ENCODE results near the gene TMEM222.

DNA sequence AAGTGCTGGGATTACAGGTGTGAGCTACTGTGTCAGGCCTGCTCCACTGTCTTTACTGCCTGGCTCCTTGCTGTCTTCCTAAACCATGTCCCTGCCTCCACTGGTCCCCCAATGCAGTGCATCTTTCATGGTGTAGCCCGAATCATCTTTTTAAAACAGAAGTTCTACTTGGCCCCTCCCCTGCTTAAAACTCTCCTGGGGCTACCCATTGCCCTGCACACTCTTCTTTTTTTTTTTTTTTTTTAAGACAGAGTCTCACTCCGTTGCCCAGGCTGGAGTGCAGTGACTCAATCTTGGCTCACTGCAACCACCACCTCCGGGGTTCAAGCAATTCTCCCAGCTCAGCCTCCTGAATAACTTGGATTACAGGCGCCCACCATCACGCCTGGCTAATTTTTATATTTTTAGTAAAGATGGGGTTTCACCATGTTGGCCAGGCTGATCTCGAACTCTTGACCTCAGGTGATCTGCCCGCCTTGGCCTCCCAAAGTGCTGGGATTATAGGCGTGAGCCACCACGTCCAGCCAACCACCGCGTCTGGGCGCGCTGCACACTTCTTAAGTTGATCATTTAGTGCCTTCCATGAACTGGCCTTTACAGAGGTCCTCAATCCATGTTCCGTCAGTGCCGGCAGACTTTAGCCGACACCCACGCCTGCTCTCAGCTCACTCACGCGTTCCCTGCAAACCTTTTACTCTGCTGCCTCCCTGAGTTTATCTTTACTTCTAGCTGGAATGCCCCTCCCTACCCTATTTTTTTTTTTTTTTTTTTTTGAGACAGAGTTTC lies 50.3 kb downstream of the TMEM222 start:
- TF ChIP-seq EZH2phosphoT487 (IDR thresholded peaks at IDR 0.05; ENCODE audit: borderline replicate concordance, low read length): no peak
- TF ChIP-seq, protein P1, sequence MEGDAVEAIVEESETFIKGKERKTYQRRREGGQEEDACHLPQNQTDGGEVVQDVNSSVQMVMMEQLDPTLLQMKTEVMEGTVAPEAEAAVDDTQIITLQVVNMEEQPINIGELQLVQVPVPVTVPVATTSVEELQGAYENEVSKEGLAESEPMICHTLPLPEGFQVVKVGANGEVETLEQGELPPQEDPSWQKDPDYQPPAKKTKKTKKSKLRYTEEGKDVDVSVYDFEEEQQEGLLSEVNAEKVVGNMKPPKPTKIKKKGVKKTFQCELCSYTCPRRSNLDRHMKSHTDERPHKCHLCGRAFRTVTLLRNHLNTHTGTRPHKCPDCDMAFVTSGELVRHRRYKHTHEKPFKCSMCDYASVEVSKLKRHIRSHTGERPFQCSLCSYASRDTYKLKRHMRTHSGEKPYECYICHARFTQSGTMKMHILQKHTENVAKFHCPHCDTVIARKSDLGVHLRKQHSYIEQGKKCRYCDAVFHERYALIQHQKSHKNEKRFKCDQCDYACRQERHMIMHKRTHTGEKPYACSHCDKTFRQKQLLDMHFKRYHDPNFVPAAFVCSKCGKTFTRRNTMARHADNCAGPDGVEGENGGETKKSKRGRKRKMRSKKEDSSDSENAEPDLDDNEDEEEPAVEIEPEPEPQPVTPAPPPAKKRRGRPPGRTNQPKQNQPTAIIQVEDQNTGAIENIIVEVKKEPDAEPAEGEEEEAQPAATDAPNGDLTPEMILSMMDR (conservative IDR thresholded peaks at IDR 0.05; ENCODE audit: low read depth, low read length): no peak

Measured in PC-3 (cell line).